T-helper 2 cell treated with Interferon-gamma antibody and Interleukin-4, amounts not matched to agents 100 ng/mL and 5 ng/mL, for 36 hours (primary cell): ENCODE data around the gene MRPL20. TPM values are rescaled to one million over a fixed set of nuclear protein-coding genes. Genes with fewer than 3 reads are reported as not detected.
"Not testable (repeated sequence)": the region's sequence is repeated elsewhere in the genome, so short reads cannot be mapped to it uniquely, and the experiment has no call there.

Source experiments
- intact Hi-C: fragments of 100-400 bp; cut with micrococcal nuclease; formaldehyde crosslinking; loops from one replicate; pipeline ENCODE4 v1.15.1; 2023
- total RNA-seq: library from RNA; stranded (reverse); gene quantifications from 2 replicates; pipeline ENCODE4 v1.2.3, GENCODE V29; 2022

MRPL20 gene
- total RNA-seq: 123 and 133 TPM in 2 replicates

- intact Hi-C loops: loop anchor here (1.0 to 5.0 kb wide), 4 partner anchors 8 to 291 kb away; partner anchors contain the start of genes ATAD3A, AURKAIP1, C1orf159 and CCNL2
These were observed at the start of gene MRPL20 for GRCh38 chr1:1406821-1407635. TSS of gene MRPL20 (minus strand) at chr1:1407293. CDS start at chr1:1407217, 76 bp downstream.

- intact Hi-C loops: not testable (repeated sequence)
These were observed 49.7 kb upstream of the MRPL20 start for GRCh38 chr1:1456683-1457255.

DNA sequence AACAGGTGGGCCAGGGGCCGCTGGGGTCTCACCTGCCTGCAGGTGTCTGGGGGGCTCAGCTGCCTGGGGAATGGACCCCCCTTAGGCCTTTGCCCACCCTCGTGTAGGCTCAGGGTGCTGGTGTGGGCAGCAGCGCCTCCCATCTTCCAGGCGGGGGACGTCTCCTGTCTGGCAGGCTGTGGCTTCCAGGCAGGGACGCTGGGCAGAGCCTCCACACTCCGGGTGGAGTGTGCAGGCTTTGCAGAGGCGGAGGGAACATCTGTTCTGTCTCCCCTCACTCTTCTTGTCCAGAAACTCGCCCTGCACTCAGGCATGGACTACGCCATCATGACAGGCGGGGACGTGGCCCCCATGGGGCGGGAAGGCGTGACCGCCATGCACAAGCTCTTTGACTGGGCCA lies 48.8 kb upstream of the MRPL20 start:
- intact Hi-C loops: not testable (repeated sequence)

- intact Hi-C loops: no loop called here
These were observed 48.3 kb upstream of the MRPL20 start for GRCh38 chr1:1455366-1455884.

DNA sequence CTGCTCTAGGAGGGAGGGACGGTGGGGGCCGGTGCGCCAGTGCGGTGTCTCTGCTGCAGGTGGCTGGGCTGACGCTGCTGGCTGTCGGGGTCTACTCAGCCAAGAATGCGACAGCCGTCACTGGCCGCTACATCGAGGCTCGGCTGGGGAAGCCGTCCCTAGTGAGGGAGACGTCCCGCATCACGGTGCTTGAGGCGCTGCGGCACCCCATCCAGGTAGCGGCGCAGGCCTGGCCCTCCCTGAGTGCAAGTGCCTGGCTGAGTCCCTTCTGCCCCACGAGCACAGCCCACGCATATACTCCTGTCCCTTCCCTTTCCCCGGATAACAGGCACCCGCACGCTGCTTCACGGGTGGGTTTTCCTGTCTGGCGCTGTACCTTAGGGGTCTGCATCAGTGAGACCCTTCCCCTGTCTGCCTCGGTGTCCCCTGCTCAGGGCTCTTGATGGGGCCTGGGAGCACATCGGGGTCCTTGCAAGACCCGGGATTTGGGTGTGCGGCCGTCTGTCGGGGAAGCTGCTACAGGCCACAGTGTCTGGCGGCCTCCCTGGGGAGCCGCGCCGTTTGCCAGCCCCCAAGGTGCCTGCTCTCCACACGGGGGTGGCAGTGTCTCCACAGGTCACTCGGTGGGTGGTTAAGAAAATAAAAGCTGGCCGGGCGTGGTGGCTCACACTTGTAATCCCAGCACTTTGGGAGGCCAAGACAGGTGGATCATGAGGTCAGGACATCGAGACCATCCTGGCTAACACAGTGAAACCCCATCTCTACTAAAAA lies 47.4 kb upstream of the MRPL20 start:
- intact Hi-C loops: not testable (repeated sequence)

- intact Hi-C loops: no loop called here
These were observed 45.8 kb upstream of the MRPL20 start for GRCh38 chr1:1452882-1453281.

- intact Hi-C loops: not testable (repeated sequence)
These were observed 45.3 kb upstream of the MRPL20 start for GRCh38 chr1:1452365-1452739.

DNA sequence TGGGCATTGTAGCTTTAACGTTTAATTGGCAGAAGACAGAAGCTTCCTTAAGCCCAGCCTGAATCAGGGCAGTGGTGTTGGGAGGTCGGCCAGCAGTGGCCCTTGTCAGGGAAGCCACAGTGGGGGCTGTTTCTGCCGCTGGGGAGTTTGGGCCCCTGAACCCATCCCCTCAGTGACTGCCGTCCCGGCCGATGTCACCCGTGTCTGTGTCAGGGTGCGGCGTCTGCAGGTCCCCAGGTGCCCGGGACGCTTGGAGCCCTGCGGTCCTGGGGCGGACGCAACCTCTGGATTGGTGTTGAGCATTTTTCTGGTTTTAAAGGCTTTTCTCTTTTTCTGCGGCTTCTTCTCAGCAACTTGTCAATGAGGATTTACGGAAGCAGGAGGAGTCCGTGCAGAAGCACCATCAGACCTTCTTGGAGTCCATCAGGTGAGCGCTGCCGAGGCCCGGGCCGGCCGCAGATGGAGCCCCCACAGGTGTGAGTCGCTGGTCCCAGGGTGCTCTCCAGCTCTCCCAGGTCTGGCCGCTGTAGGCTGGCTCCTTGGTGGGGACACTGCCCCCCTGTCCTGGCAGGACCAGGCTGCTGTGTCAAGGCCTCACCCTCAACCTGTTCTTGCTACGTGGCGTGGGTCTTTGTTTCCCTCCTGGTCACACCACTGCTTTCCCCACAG lies 44.7 kb upstream of the MRPL20 start:
- intact Hi-C loops: no loop called here

DNA sequence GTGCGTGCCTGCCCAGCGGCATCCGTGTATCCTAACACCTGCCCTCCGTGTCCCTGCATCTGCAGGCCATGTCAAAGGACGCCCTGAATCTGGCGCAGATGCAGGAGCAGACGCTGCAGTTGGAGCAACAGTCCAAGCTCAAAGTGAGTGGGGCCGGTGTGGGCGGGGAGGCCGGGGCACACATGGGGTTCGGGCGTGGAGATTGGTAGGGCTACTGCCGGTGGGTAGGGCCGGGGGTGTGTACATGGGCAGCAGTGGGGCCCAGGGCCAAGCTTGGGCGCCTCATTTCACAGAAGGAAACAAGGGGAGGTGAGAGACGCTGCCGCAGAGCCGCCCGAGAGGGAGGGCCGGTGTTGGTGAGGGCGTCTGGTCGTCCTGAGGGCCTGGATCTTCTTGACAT lies 43.5 kb upstream of the MRPL20 start:
- intact Hi-C loops: not testable (repeated sequence)

GRCh38 chr1:1449099-1449739 lies 42.1 kb upstream of the MRPL20 start, which contains the start of gene ATAD3C:
TSS of gene ATAD3C (plus strand) at chr1:1449689. CDS start at chr1:1450684, 995 bp downstream.
- intact Hi-C loops: no loop called here

DNA sequence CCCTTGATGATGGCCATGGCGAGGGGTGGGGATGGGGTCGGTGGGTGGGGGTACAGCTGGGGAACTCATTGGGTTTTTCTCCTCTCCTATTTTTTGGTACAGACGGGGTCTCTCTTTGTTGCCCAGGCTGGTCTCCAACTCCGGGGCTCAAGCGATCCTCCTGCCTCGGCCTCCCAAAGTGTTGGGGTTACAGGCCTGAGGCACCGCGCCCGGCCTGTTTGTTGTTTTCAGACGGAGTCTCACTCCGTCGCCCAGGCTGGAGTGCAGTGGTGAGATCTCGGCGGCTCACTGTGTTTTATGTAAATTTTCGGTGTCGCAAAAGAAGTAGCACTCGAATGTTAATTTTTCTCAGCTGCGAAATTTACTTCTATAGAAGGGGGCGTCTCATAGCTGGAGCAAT lies 39.5 kb upstream of the MRPL20 start:
- intact Hi-C loops: not testable (repeated sequence)

DNA sequence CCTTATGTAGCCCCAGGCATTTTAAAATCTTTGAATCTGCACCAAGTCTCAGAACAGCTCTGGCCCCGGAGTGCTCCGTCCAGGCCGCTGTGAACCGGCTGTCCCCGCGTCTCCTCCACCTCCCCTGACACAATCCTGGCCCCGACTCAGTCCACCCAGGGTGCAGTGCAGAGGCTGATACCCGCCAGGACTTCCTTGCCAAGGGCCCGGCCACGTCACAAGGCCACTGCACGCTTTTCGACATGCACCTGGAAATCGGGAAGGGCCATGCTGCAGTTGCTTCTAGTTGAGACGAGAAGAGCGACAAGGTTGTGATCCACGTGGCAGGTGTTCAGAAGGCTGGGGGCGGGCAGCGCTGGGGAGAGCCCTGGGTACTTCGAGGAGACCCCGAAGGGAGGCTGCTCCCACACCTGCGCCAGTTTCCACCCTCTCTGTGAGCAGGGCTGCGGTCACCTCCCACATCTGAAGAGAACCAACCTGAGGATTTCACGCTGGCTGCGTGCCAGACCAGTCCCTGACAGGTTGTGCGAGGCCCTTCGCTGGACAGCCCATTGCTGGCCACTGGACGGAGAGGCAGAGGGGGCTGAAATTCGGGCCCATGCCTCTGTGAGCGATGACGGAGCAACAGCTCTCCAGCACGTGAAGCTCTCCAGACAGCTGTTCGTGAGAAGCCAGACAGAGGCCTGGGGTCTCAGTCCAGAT lies 35.1 kb upstream of the MRPL20 start:
- intact Hi-C loops: no loop called here

GRCh38 chr1:1441002-1441888 lies 34.2 kb upstream of the MRPL20 start:
- intact Hi-C loops: loop anchor here (2.0 kb wide), 1 partner anchor 42 kb away; the partner anchor contains the start of gene CCNL2

GRCh38 chr1:1440262-1441001 lies 33.3 kb upstream of the MRPL20 start:
- intact Hi-C loops: loop anchor here (2.0 kb wide), 1 partner anchor 42 kb away; the partner anchor contains the start of gene CCNL2

- intact Hi-C loops: loop anchor here (2.0 kb wide), 1 partner anchor 41 kb away; the partner anchor contains the start of gene CCNL2
These were observed 32.6 kb upstream of the MRPL20 start for GRCh38 chr1:1439546-1440261.

DNA sequence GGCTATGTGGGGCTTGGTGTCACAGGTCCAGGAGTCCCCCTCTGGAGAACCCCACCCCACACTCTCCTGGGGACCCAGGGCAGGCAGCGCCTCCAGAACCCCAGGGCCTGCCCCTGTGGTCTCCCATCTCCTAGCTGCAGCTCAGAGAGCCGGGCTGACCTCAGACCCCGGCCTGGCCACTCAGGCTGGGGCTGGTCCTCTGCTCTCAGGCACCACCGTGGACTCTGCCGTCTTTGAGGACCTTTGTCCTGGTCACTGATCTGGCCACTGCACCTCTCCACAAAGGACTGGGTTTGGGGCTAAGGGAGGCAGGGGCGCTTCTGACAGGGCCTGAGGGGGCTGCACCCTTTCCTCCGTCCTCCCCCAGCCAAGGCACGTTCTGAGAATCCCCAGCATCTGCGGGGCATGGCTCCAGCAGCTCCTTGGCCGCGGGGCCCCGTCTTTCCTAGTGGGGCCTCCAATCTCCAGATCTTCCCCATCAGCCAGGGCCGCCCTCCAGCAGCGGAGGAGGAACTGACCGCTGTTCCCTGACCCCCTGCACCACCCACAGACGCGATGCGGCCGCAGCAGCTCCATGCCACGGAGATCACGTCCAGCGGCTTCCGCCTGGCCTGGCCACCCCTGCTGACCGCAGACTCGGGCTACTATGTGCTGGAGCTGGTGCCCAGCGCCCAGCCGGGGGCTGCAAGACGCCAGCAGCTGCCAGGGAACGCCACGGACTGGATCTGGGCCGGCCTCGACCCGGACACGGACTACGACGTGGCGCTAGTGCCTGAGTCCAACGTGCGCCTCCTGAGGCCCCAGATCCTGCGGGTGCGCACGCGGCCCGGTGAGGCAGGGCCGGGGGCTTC lies 31.7 kb upstream of the MRPL20 start:
- intact Hi-C loops: no loop called here
